Stimulated activated CD4-positive, alpha-beta T cell treated with anti-CD3 and anti-CD28 coated beads, Interleukin-4, amount 100 ng/mL, for 24 hours (primary cell): ENCODE results near the gene THRSP.
"Not testable (repeated sequence)": the region's sequence is repeated elsewhere in the genome, so short reads cannot be mapped to it uniquely, and the experiment has no call there.

Source experiments
- DNase-seq: peaks from one replicate; pipeline ENCODE4 v3.0.0-alpha.2; 2020

The THRSP gene

GRCh38 chr11:78039391-78039918 lies 24.2 kb upstream of the THRSP start:
- DNase-seq, result no peak

- peak; percentile 9 for DNase-seq
These were observed 23.6 kb upstream of the THRSP start for GRCh38 chr11:78039919-78040671.

- no peak for DNase-seq
These were observed 22.8 kb upstream of the THRSP start for GRCh38 chr11:78040691-78041379.

DNA sequence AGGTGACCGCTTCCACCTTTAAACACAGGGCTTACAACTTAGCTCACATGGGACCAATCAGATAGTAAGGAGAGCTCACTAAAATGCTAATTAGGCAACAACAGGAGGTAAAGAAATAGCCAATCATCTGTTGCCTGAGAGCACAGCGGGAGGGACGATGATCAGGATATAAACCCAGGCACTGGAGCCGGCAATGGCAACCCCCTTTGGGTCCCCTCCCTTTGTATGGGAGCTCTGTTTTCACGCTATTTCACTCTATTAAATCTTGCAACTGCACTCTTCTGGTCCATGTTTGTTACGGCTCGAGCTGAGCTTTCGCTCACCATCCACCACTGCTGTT lies 22.3 kb upstream of the THRSP start:
- DNase-seq, result not testable (repeated sequence)

GRCh38 chr11:78041843-78042440 lies 21.7 kb upstream of the THRSP start:
- no peak for DNase-seq

DNA sequence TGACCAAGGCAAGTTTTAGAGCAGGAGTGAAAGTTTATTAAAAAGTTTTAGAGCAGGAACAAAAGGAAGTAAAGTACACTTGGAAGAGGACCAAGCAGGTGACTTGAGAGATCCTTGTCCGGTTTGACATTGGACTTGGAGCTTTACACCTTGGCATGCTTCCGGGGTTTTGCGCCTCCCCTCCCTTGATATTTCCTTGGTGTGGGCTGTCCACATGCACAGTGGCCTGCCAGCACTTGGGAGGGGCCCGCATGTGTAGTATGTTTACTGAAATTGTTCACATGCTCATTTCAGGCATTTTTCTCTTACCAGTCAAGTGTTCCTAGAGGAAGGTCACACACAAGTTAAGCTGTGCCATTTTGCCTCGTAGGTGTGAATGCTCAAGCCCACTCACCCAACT lies 19.0 kb upstream of the THRSP start:
- no peak for DNase-seq

DNA sequence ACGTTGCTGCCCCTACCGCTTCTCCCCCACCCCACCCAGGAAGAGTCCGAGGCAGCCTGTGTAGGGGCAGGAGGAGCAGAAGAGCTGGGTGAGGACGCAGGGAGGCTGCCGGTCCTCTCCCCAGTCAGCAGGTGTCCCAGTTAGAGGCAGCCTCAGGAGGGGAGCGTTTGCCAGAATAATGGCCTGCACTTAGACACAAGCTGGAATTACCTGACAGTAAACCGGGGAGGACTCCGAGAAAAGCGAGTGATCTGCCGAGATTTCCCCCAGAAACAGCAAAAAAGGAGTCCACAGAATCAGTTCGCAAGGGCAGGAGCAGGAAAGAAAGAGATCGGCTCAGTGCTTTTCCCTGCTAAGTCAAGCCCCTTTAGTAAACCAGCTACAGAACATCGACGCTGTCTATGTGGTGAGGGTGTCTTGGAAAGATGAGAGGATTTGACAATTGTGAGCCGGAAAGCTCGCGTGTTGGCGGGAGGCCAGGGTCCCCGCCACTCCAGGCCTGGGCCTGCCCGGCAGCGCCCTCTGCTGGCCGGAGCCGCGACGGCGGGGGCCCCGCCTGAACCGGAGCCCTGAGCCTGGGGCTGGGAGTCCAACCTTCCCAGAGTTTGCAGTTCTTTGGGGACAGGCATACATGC lies 17.7 kb upstream of the THRSP start:
- peak; percentile 74 for DNase-seq

- DNase-seq, result no peak
These were observed 17.2 kb upstream of the THRSP start for GRCh38 chr11:78046486-78046854.

DNA sequence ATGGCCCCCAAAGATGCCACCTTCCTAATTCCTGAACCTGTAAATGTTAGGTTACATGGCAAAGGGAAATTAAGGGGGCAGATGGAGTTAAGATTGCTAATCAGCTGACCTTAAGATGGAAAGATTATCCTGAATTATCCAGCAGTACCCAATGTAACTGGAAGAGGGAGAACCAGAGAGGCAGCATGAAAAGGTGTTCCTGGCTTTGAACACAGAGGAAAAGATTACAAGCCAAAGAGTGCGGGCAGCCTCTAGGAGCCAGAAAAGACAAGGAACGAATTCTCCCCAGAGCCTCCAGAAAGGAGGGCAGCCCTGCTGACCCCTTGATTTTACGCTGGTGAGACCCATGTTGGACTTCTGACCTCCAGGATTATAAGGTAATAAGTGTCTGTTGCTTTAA lies 15.1 kb upstream of the THRSP start:
- DNase-seq, result no peak

- no peak for DNase-seq
These were observed 14.3 kb upstream of the THRSP start for GRCh38 chr11:78049348-78049747.

DNA sequence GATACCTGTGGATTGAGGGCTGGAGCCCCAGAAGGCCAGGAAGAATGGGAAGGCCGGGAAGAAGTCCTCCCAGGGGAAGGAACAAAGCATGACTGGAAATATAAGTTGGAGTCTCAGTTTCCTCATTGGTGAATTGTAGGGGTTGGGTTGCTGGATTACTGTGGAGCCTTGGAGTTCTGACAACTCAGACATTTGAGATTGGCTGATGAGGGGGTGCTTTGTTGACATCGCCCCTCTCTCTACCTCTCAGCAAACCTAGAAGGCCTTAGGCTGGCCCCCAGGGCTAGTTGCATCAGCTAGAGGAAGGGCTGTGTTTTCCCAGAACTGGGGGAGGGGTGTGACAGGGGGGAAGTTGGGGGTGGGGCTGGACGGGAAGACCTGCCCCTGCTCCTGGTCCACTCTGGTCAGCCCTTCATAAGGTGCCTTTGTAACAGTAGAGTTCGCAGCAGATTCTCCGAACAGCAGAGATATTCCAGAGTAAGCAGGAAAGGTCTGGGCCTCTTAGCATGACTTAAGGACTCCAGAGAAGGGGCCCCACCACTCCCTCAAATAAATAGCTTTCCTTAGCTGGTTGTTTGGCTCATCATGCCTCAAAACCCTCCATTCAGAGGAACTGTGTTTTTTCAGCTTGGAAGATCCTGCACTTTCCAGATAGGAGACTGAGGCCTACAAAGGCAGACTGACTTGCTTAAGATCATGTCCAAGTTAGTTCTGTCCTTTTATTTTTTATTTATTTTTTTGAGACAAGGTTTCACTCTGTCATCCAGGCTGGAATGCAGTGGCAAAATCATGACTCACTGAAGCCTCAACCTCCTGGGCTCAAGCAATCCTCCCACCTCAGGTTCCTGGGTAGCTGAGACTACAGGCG lies 12.5 kb upstream of the THRSP start:
- no peak for DNase-seq

DNA sequence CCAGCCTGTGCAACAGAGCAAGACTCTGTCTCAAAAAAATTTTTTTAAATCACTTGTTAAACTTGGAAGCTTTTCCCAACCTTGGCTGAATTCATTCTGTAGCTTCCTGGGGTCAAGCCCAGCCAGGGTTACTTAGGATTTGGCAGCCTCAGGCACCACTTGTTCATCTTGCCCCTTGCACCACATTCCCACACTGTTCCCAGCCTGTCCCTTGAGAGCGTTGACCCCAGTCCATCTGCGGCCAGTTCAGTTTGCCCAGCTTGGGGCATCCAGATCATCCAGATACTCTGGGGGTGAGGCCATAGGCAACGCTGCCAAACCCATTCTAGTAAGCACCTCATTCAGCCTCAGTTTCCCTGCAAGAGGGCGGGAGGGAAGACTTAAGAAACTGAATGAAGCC lies 8.7 kb upstream of the THRSP start:
- DNase-seq, result no peak

DNA sequence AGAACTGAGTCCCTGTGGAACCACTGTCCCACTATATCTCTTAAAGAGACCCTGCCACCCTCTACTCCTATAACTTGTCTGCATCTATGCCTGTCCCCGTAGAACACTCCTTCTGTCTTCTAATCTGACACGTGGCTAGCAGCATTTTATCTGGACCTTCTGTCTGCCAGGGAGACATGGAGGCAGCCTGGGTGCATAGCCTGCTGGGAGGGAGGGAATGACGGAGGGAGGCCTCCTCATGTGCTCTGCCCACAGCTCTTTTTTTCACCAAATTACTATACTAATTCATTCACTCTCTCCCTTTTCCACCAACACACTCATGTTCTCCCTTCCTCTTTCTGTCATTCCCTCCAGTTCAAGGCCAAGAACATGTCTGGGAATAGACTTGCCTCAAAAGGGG lies 7.6 kb upstream of the THRSP start:
- no peak for DNase-seq

DNA sequence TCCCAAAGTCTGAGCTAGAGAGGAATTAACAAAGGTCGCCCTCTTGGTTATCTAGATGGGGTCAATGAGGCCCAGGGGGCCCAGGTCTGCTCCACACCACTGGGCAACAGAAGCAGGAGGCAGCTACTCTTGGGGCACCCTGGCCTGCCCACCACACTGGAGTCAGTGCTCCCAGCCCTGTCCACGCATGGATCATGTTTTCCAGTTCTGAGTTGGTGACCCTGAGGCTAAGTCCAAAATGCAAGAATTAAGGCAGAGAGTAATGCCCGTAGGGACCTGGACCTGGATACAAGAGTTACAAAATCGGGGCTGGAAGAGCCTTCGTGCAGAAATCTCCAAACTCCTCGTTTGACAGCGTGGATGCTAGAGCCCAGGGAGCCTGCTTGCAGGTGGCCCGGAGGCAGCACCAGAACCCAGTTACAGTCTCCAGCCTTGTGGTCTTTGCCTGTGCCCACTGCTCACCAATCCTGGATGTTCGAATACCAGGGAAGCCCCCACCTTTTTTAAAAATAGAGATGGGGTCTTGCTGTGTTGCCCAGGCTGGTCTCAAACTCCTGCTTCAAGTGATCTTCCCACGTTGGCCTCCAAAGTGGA lies 6.1 kb upstream of the THRSP start:
- DNase-seq, result no peak

- DNase-seq, result not testable (repeated sequence)
These were observed 3.8 kb upstream of the THRSP start for GRCh38 chr11:78059749-78060328.

- no peak for DNase-seq
These were observed 3.1 kb upstream of the THRSP start for GRCh38 chr11:78060533-78060932.

DNA sequence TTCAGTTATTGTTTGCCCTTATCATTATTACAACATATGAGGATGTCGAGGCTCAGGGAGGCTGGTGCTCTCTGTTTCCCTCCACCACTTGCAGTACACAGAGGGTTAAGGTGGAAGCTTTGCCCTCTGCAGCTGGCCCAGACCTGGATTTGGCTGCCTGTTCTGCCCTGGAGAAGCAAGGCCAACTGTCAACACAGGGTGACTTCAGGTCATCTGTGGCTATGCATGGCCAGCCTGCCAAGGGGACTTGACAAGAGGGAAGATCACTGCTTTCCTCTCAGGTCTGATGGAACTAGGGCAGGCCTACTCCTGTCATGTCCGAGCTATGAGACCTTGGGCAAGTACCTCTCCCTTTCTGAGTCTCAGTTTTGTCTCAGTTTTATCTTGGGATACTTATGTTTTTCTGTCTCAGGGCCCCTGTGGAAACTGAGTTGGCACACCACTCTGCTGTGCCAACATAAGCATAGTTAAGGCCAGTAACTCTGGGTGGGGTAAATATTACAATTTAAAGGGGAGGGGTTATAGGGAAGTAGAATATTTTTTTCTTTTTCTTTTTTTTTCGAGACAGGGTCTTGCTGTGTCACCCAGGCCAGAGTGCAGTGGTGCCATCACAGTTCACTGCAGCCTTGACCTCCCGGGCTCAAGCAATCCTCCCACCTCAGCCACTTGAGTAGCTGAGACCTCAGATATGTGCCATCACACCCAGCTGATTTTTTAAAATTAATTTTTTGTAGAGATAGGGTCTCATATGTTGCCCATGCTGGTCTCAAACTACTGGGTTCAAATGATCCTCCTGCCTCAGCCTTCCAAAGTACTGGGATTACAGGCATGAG lies 2.4 kb upstream of the THRSP start:
- DNase-seq, result no peak

GRCh38 chr11:78061921-78062311 lies 1.7 kb upstream of the THRSP start:
- no peak for DNase-seq

- DNase-seq, result no peak
These were observed 990 bp upstream of the THRSP start for GRCh38 chr11:78062671-78063070.

GRCh38 chr11:78065203-78065602 lies 1.5 kb downstream of the THRSP start:
- no peak for DNase-seq

DNA sequence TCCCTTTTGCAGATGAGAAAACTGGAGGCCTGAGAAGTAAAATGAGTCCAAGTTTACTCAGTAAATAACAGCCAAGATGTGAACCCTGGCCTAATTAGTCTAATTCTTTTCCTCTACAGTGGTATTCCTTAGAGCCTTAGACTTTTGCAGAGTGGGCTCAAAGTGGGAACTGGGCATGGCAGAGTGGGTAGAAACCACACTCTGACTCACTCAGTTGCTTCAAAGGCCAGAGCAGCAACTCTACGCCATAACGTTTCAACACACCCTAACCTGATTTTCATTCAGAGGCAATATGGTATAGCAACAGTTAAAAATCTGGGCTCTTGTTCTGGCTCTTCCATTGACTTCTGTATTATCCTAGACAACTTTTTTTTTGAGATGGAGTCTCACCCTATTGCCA lies 2.8 kb downstream of the THRSP start:
- no peak for DNase-seq
